PC-9 (cell line): ENCODE results near the gene ARHGAP32. TPM values are rescaled to one million over a fixed set of nuclear protein-coding genes. Genes with fewer than 3 reads are reported as not detected.

Experiments used
- BruUV-seq: library from RNA; stranded (reverse); fragments of 400-500 nt; replicated peaks from 2 replicates; lab custom pipeline; 2021; lab: Mats Ljungman, UMichigan
- CTCF ChIA-PET: fragments of 300-600 bp; sonication (Branson Sonifier 250); formaldehyde crosslinking; loops from one replicate; lab custom pipeline; 2022; ENCODE audit warnings: antibody characterized with exemption; lab: Charles Lee
- POLR2A ChIA-PET: fragments of 300-600 bp; sonication (Branson Sonifier 250); formaldehyde crosslinking; loops from one replicate; lab custom pipeline; 2022; ENCODE audit warnings: antibody characterized with exemption; ENCODE audit not compliant: unreplicated experiment; lab: Charles Lee
- DNase-seq, 2 experiments: peaks; one replicate each; pipeline versions ENCODE4 v3.0.0 to v3.0.0-alpha.2; 2015 to 2022; ENCODE audit warnings: mixed read lengths in 1 of 2
- H2AFZ ChIP-seq: fragments of 200-600 bp; sonication (generic); 2 replicates; pipeline ENCODE4 v1.8.1; 2017; ENCODE audit warnings: antibody characterized with exemption
- H3F3A ChIP-seq: fragments of 200-600 bp; sonication (generic); 2 replicates; pipeline ENCODE4 v1.8.1; 2017; ENCODE audit warnings: antibody characterized with exemption, mild to moderate bottlenecking, low read depth; ENCODE audit not compliant: insufficient read depth
- H3K27ac ChIP-seq: fragments of 200-600 bp; sonication (generic); 2 replicates; pipeline ENCODE4 v1.6.1; 2016; ENCODE audit warnings: mixed run types
- H3K27me3 ChIP-seq: fragments of 200-600 bp; sonication (generic); 2 replicates; pipeline ENCODE4 v1.6.1; 2016; ENCODE audit warnings: low read depth, mixed run types; ENCODE audit not compliant: insufficient read depth
- H3K36me3 ChIP-seq: fragments of 200-600 bp; sonication (generic); 2 replicates; pipeline ENCODE4 v1.6.1; 2016; ENCODE audit warnings: low read depth, mixed run types
- H3K4me1 ChIP-seq: fragments of 200-600 bp; sonication (generic); replicated peaks from 2 replicates; pipeline ENCODE4 v1.6.1; 2016; ENCODE audit warnings: mixed run types; ENCODE audit not compliant: insufficient read depth
- H3K4me2 ChIP-seq: fragments of 200-600 bp; sonication (generic); 2 replicates; pipeline ENCODE4 v1.6.1; 2017; ENCODE audit warnings: mixed run types
- H3K4me3 ChIP-seq: fragments of 200-600 bp; sonication (generic); 2 replicates; pipeline ENCODE4 v1.6.1; 2016; ENCODE audit warnings: mixed run types
- H3K79me2 ChIP-seq: fragments of 200-600 bp; sonication (generic); 2 replicates; pipeline ENCODE4 v1.6.1; 2017; ENCODE audit warnings: low read depth, mixed run types
- H3K9me2 ChIP-seq: fragments of 200-600 bp; sonication (generic); 2 replicates; pipeline ENCODE4 v1.8.1; 2017; ENCODE audit warnings: mild to moderate bottlenecking; ENCODE audit not compliant: insufficient read depth
- H3K9me3 ChIP-seq: fragments of 200-600 bp; sonication (generic); 2 replicates; pipeline ENCODE4 v1.8.1; 2016; ENCODE audit warnings: low read depth; ENCODE audit not compliant: insufficient read depth
- H4K20me1 ChIP-seq: fragments of 200-600 bp; sonication (generic); 2 replicates; pipeline ENCODE4 v1.8.1; 2017; ENCODE audit not compliant: insufficient read depth
- EZH2 ChIP-seq: fragments of 200-600 bp; sonication (generic); IDR thresholded peaks from 2 replicates; pipeline ENCODE4 v1.8.0; 2017; ENCODE audit warnings: antibody characterized with exemption, low read depth
- intact Hi-C: fragments of 100-400 bp; cut with micrococcal nuclease; formaldehyde crosslinking; loops from one replicate; pipeline ENCODE4 v1.10.0; 2022; ENCODE audit not compliant: unreplicated experiment
- total RNA-seq: library from RNA; stranded (reverse); gene quantifications from 2 replicates; pipeline ENCODE4 v1.2.3, GENCODE V29; 2021
- TF ChIP-seq, protein P1 (sequence below): fragments of 200-600 bp; sonication (generic); conservative IDR thresholded peaks from 2 replicates; pipeline ENCODE4 v1.6.1; 2017; ENCODE audit warnings: mixed run types, antibody characterized with exemption, mild to moderate bottlenecking, moderate library complexity

Gene ARHGAP32
- total RNA-seq, 1 experiment from 2014 or later = 35.1 TPM

GRCh38 chr11:128953151-128953550 is 239.0 kb downstream of the ARHGAP32 start:
- TF ChIP-seq, protein P1, sequence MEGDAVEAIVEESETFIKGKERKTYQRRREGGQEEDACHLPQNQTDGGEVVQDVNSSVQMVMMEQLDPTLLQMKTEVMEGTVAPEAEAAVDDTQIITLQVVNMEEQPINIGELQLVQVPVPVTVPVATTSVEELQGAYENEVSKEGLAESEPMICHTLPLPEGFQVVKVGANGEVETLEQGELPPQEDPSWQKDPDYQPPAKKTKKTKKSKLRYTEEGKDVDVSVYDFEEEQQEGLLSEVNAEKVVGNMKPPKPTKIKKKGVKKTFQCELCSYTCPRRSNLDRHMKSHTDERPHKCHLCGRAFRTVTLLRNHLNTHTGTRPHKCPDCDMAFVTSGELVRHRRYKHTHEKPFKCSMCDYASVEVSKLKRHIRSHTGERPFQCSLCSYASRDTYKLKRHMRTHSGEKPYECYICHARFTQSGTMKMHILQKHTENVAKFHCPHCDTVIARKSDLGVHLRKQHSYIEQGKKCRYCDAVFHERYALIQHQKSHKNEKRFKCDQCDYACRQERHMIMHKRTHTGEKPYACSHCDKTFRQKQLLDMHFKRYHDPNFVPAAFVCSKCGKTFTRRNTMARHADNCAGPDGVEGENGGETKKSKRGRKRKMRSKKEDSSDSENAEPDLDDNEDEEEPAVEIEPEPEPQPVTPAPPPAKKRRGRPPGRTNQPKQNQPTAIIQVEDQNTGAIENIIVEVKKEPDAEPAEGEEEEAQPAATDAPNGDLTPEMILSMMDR = no peak
- no peak for TF ChIP-seq EZH2
- no peaks in the 10 kb centered on the region for H3F3A ChIP-seq
- H3K79me2 ChIP-seq = no peaks in the 10 kb centered on the region
- H3K4me2 ChIP-seq = no peak overlapping the region
- CTCF ChIA-PET = no interaction called here
- no peaks in the 10 kb centered on the region for H3K9me3 ChIP-seq
- H3K4me3 ChIP-seq = no peak overlapping the region
- POLR2A ChIA-PET = no interaction called here
- no TSS peak for BruUV-seq
- H2AFZ ChIP-seq = no peak overlapping the region
- H3K4me1 ChIP-seq = no peaks in the 10 kb centered on the region
- no peaks in the 10 kb centered on the region for H3K27me3 ChIP-seq
- no peak for DNase-seq
- no peaks in the 10 kb centered on the region for H3K9me2 ChIP-seq
- H3K36me3 ChIP-seq = no peaks in the 10 kb centered on the region
- no peak overlapping the region for H3K27ac ChIP-seq
- H4K20me1 ChIP-seq = no peaks in the 10 kb centered on the region
- intact Hi-C loops = no loop called here

DNA sequence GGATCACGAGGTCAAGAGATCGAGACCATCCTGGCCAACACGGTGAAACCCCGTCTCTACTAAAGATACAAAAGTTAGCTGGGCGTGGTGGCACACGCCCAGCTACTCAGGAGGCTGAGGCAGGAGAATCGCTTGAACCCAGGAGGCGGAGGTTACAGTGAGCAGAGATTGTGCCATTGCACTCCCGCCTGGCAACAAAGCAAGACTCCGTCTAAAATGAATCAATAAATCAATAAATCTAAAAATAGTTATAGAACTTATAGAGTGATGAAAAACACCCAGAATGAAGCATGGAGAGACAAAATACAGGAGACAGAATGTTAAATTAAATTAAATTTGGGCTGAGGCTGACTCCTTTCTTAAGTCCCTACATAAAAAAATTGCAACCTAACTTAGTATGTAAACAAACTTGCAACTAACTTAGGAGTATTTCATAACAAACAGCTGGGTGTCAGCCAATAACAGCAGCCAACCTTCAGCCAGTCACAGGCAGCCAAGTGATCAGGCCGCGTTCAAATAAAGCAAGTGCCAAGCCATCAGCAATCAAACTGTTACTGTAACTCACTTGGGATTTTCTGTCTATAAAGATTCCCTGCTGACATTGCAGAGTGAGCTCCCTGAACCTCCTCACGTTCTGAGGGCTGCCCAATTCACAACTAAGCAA is 242.2 kb downstream of the ARHGAP32 start:
- no peaks in the 10 kb centered on the region for H3F3A ChIP-seq
- H4K20me1 ChIP-seq = no peaks in the 10 kb centered on the region
- no peak for DNase-seq
- H3K27ac ChIP-seq = no peak overlapping the region
- CTCF ChIA-PET = no interaction called here
- no peaks in the 10 kb centered on the region for H3K4me1 ChIP-seq
- no peaks in the 10 kb centered on the region for H3K36me3 ChIP-seq
- no peak for TF ChIP-seq EZH2
- TF ChIP-seq, protein P1 = no peak
- H3K4me2 ChIP-seq = no peak overlapping the region
- BruUV-seq = no TSS peak
- intact Hi-C loops = no loop called here
- H3K4me3 ChIP-seq = no peak overlapping the region
- H3K79me2 ChIP-seq = no peaks in the 10 kb centered on the region
- no peaks in the 10 kb centered on the region for H3K27me3 ChIP-seq
- H3K9me2 ChIP-seq = no peaks in the 10 kb centered on the region
- POLR2A ChIA-PET = no interaction called here
- no peak overlapping the region for H2AFZ ChIP-seq
- H3K9me3 ChIP-seq = no peaks in the 10 kb centered on the region

- no peaks in the 10 kb centered on the region for H3K36me3 ChIP-seq
- no peak overlapping the region for H3K4me2 ChIP-seq
- H3K4me3 ChIP-seq = no peak overlapping the region
- H4K20me1 ChIP-seq = no peaks in the 10 kb centered on the region
- no peaks in the 10 kb centered on the region for H3F3A ChIP-seq
- intact Hi-C loops = no loop called here
- BruUV-seq = no TSS peak
- H3K27ac ChIP-seq = no peak overlapping the region
- H2AFZ ChIP-seq = no peak overlapping the region
- no peak for DNase-seq
- POLR2A ChIA-PET = interaction anchor here (0.5 to 0.7 kb wide), 2 partner anchors 24 to 850 kb away, joined by 4 to 5 read pairs; no protein-coding TSS in a partner anchor
- H3K4me1 ChIP-seq = no peaks in the 10 kb centered on the region
- no peaks in the 10 kb centered on the region for H3K79me2 ChIP-seq
- CTCF ChIA-PET = interaction anchor here (0.6 to 0.8 kb wide), 2 partner anchors 63 to 799 kb away, joined by 4 to 5 read pairs; no protein-coding TSS in a partner anchor
- TF ChIP-seq, protein P1 = no peak
- TF ChIP-seq EZH2 = no peak
- H3K9me2 ChIP-seq = no peaks in the 10 kb centered on the region
- no peaks in the 10 kb centered on the region for H3K9me3 ChIP-seq
- peaks cover 2% of the 10 kb centered on the region; the same call in 1 of the 2 replicates for H3K27me3 ChIP-seq
Observed at GRCh38 chr11:128948583-128948982, 243.5 kb downstream of the ARHGAP32 start.
